ENCODE data around the gene ZIM2. TPM values are rescaled to one million over a fixed set of nuclear protein-coding genes. Genes with fewer than 3 reads are reported as not detected.

Gene ZIM2
- total RNA-seq, 4 donors from 2014 or later = 0.16 to 2.2 (median 1.2) TPM; not detected in 1

GRCh38 chr19:56778351-56778750 lies 62.2 kb downstream of the ZIM2 start:
- 74 to 83% methylated on average over 2 to 4 of the region's 4 CpGs for WGBS, 2 donors (ENCODE audit: low coverage in 1 of 2)
- in situ Hi-C loops (cut with MboI; ENCODE audit: low pct_ligation_motif_present in 1 of 4, low pct_unique_long_range_greater_than_20kb in 1 of 4, low sequenced_read_pairs in 3 of 4) = no loop called here
- TF ChIP-seq EP300 (IDR thresholded peaks at IDR 0.05; ENCODE audit: low read depth) (no peak), CTCF (IDR thresholded peaks at IDR 0.05) (no peak), POLR2AphosphoS5 (IDR thresholded peaks at IDR 0.05) (no peak), POLR2A (IDR thresholded peaks at IDR 0.05) (no peak)

GRCh38 chr19:56769650-56770049 lies 70.9 kb downstream of the ZIM2 start:
- no peak for DNase-seq
- 87 to 97% methylated on average over 4 of the region's 4 CpGs for WGBS, 2 donors (ENCODE audit: low coverage in 1 of 2)
- peaks cover 0 to 3% (median 0%) of the 10 kb centered on the region in 4 donors for H3K4me1 ChIP-seq
- no peaks in the 10 kb centered on the region for H3K27me3 ChIP-seq
- no peak for TF ChIP-seq EP300 (IDR thresholded peaks at IDR 0.05; ENCODE audit: low read depth)
- TF ChIP-seq POLR2AphosphoS5 (IDR thresholded peaks at IDR 0.05) = no peak
- no peak for TF ChIP-seq POLR2A (IDR thresholded peaks at IDR 0.05)
- no peak for TF ChIP-seq CTCF (IDR thresholded peaks at IDR 0.05)
- no peaks in the 10 kb centered on the region for H3K36me3 ChIP-seq
- H3K27ac ChIP-seq = no peak overlapping the region
- no peak overlapping the region for H3K4me3 ChIP-seq
- intact Hi-C loops (cut with DNase I; ENCODE audit: low total_unique reads) (no loop called here), in situ Hi-C loops (cut with MboI; ENCODE audit: low pct_ligation_motif_present in 1 of 4, low pct_unique_long_range_greater_than_20kb in 1 of 4, low sequenced_read_pairs in 3 of 4) (loop anchor here in 1 of 4 donors (25.0 kb wide), 1 partner anchor 318 kb away; no protein-coding TSS in a partner anchor)
- peaks cover 4 to 8% of the 10 kb centered on the region in 2 donors for H3K9me3 ChIP-seq

More at GRCh38 chr19:56778351-56778750, 62.2 kb downstream of the ZIM2 start:
- H3K36me3 ChIP-seq = no peaks in the 10 kb centered on the region
- intact Hi-C loops (cut with DNase I; ENCODE audit: low total_unique reads) = no loop called here
- peaks cover 0 to 6% of the 10 kb centered on the region in 2 donors for H3K9me3 ChIP-seq
- H3K4me3 ChIP-seq = no peak overlapping the region
- no peaks in the 10 kb centered on the region for H3K4me1 ChIP-seq
- H3K27ac ChIP-seq = no peak overlapping the region
- H3K27me3 ChIP-seq = no peaks in the 10 kb centered on the region
- DNase-seq = no peak

- TF ChIP-seq POLR2A (IDR thresholded peaks at IDR 0.05) (no peak), EP300 (IDR thresholded peaks at IDR 0.05; ENCODE audit: low read depth) (no peak), POLR2AphosphoS5 (IDR thresholded peaks at IDR 0.05) (no peak), CTCF (IDR thresholded peaks at IDR 0.05) (no peak)
- 37% methylated on average over 27 of the region's 28 CpGs; no CpG with 5 or more reads in 1 of the 2 donors for whole genome bisulfite sequencing, 2 donors (ENCODE audit: low coverage in 1 of 2)
- Histone ChIP-seq H3K27me3 (no peaks in the 10 kb centered on the region), H3K36me3 (no peaks in the 10 kb centered on the region), H3K4me1 (peaks cover 0 to 3% (median 0%) of the 10 kb centered on the region in 4 donors), H3K9me3 (peaks cover 2 to 5% of the 10 kb centered on the region in 2 donors), H3K27ac (no peak overlapping the region), H3K4me3 (peak overlapping the region; percentile 2 to 47 (median 22))
- peak; percentile 26 for DNase-seq
- intact Hi-C loops (cut with DNase I; ENCODE audit: low total_unique reads) = no loop called here
- in situ Hi-C loops (cut with MboI; ENCODE audit: low pct_ligation_motif_present in 1 of 4, low pct_unique_long_range_greater_than_20kb in 1 of 4, low sequenced_read_pairs in 3 of 4) = loop anchor here in 1 of 4 donors (25.0 kb wide), 1 partner anchor 322 kb away; no protein-coding TSS in a partner anchor
Observed at GRCh38 chr19:56765137-56765536, 75.4 kb downstream of the ZIM2 start.

- DNase-seq = no peak
- Histone ChIP-seq H3K27me3 (no peaks in the 10 kb centered on the region), H3K36me3 (no peaks in the 10 kb centered on the region), H3K4me1 (peaks cover 0 to 3% (median 0%) of the 10 kb centered on the region in 4 donors), H3K27ac (no peak overlapping the region), H3K4me3 (no peak overlapping the region), H3K9me3 (peaks cover 2 to 5% of the 10 kb centered on the region in 2 donors)
- intact Hi-C loops (cut with DNase I; ENCODE audit: low total_unique reads) = no loop called here
- WGBS, 2 donors (ENCODE audit: low coverage in 1 of 2) = 44 to 48% methylated on average over 1 of the region's 1 CpG
- in situ Hi-C loops (cut with MboI; ENCODE audit: low pct_ligation_motif_present in 1 of 4, low pct_unique_long_range_greater_than_20kb in 1 of 4, low sequenced_read_pairs in 3 of 4) = loop anchor here in 1 of 4 donors (25.0 kb wide), 1 partner anchor 323 kb away; no protein-coding TSS in a partner anchor
- TF ChIP-seq CTCF (IDR thresholded peaks at IDR 0.05) = no peak
- no peak for TF ChIP-seq POLR2AphosphoS5 (IDR thresholded peaks at IDR 0.05)
- no peak for TF ChIP-seq POLR2A (IDR thresholded peaks at IDR 0.05)
- no peak for TF ChIP-seq EP300 (IDR thresholded peaks at IDR 0.05; ENCODE audit: low read depth)
Observed at GRCh38 chr19:56764196-56764695, 76.3 kb downstream of the ZIM2 start.

Measured in transverse colon (tissue), 4 donors.